Measurements from ENCODE around the gene DHX35. TPM values are rescaled to one million over a fixed set of nuclear protein-coding genes. Genes with fewer than 3 reads are reported as not detected.

The DHX35 gene
- total and polyA plus RNA-seq, 12 donors, result 3.2 to 12.7 (median 7.9) TPM

GRCh38 chr20:38965264-38965663 lies 3.1 kb downstream of the DHX35 start:
- Histone ChIP-seq H3K9me3 (replicated peaks in 1 of 3) (no peaks in the 10 kb centered on the region), H3K36me3 (replicated peaks in 1 of 2) (no peaks in the 10 kb centered on the region), H3K4me1 (replicated peaks in 1 of 2) (peaks cover 6 to 11% of the 10 kb centered on the region in 2 donors), H3K27ac (no peak overlapping the region), H3K4me3 (no peak overlapping the region), H3K27me3 (no peaks in the 10 kb centered on the region)
- no peak for DNase-seq
- intact Hi-C loops (cut with DNase I), result no loop called here
- TF ChIP-seq CTCF (IDR thresholded peaks at IDR 0.05) (no peak), POLR2A (IDR thresholded peaks at IDR 0.05) (no peak)

GRCh38 chr20:38968090-38968489 lies 5.9 kb downstream of the DHX35 start:
- peaks cover under 1 to 10% of the 10 kb centered on the region in 2 donors for H3K4me1 ChIP-seq (replicated peaks in 1 of 2)
- no peaks in the 10 kb centered on the region for H3K36me3 ChIP-seq (replicated peaks in 1 of 2)
- WGBS, 4 donors, result 90 to 97% (median 93%) methylated on average over 4 to 6 of the region's 6 CpGs
- intact Hi-C loops (cut with DNase I), result no loop called here
- no peaks in the 10 kb centered on the region for H3K9me3 ChIP-seq (replicated peaks in 1 of 3)
- no peaks in the 10 kb centered on the region for H3K27me3 ChIP-seq
- no peak overlapping the region for H3K4me3 ChIP-seq
- no peak for TF ChIP-seq POLR2A (IDR thresholded peaks at IDR 0.05)
- TF ChIP-seq CTCF (IDR thresholded peaks at IDR 0.05), result no peak
- no peak overlapping the region for H3K27ac ChIP-seq
- no peak for DNase-seq

- H3K36me3 ChIP-seq (replicated peaks in 1 of 2), result no peaks in the 10 kb centered on the region
- no peak overlapping the region for H3K4me3 ChIP-seq
- DNase-seq, result peak in 1 of 7 donors; percentile 8
- no peak for TF ChIP-seq POLR2A (IDR thresholded peaks at IDR 0.05)
- TF ChIP-seq CTCF (IDR thresholded peaks at IDR 0.05), result no peak
- H3K27ac ChIP-seq, result peak overlapping the region in 1 of 5 donors; percentile 20
- 70 to 85% (median 78%) methylated on average over 4 of the region's 4 CpGs for WGBS, 4 donors
- H3K4me1 ChIP-seq (replicated peaks in 1 of 2), result peaks cover 0 to 15% of the 10 kb centered on the region in 2 donors
- intact Hi-C loops (cut with DNase I), result no loop called here
- no peaks in the 10 kb centered on the region for H3K27me3 ChIP-seq
- no peaks in the 10 kb centered on the region for H3K9me3 ChIP-seq (replicated peaks in 1 of 3)
Observed at GRCh38 chr20:38969708-38970107, 7.6 kb downstream of the DHX35 start.

- intact Hi-C loops (cut with DNase I), result no loop called here
- WGBS, 4 donors, result 94 to 100% (median 98%) methylated on average over 1 of the region's 1 CpG
- Histone ChIP-seq H3K4me1 (replicated peaks in 1 of 2) (peaks cover 0 to 15% of the 10 kb centered on the region in 2 donors), H3K9me3 (replicated peaks in 1 of 3) (no peaks in the 10 kb centered on the region), H3K27me3 (no peaks in the 10 kb centered on the region), H3K27ac (no peak overlapping the region), H3K36me3 (replicated peaks in 1 of 2) (no peaks in the 10 kb centered on the region), H3K4me3 (no peak overlapping the region)
- DNase-seq, result no peak
- TF ChIP-seq POLR2A (IDR thresholded peaks at IDR 0.05) (no peak), CTCF (IDR thresholded peaks at IDR 0.05) (no peak)
Observed at GRCh38 chr20:38970302-38970701, 8.2 kb downstream of the DHX35 start.
